Effector memory CD8-positive, alpha-beta T cell (primary cell): Measurements from ENCODE around the gene PLPP7.
A peak's percentile ranks its signal among the peaks of the same experiment; 100 is the strongest.

Experiments
- ATAC-seq: fragments of 150-1000 bp; cut with Tn5 transposase; replicated peaks from 2 replicates; pipeline ENCODE4 v1.10.0; 2021; ENCODE audit warnings: mild to moderate bottlenecking, moderate library complexity
- DNase-seq, 3 experiments: peaks; one replicate each; pipeline ENCODE4 v3.0.0; 2021
- H3K27ac Mint-ChIP-seq, 2 donors: one replicate each; pipeline ENCODE4 v1.8.0; 2022; ENCODE audit warnings: mild to moderate bottlenecking in 2 of 2, mixed read lengths in 2 of 2, moderate library complexity in 2 of 2
- H3K27me3 Mint-ChIP-seq, 2 donors: one replicate each; pipeline ENCODE4 v1.8.0; 2022; ENCODE audit warnings: mixed read lengths in 2 of 2
- H3K36me3 Mint-ChIP-seq: one replicate; pipeline ENCODE4 v1.8.0; 2022; ENCODE audit warnings: mild to moderate bottlenecking, moderate library complexity, mixed read lengths; ENCODE audit not compliant: insufficient read depth
- H3K4me1 Mint-ChIP-seq, 2 donors: one replicate each; pipeline ENCODE4 v1.8.0; 2022; ENCODE audit warnings: low read depth in 2 of 2, mixed read lengths in 2 of 2
- H3K4me3 Mint-ChIP-seq, 2 donors: one replicate each; pipeline ENCODE4 v1.8.0; 2022; ENCODE audit warnings: mild to moderate bottlenecking in 2 of 2, mixed read lengths in 2 of 2, moderate library complexity in 2 of 2
- H3K9me3 Mint-ChIP-seq, 2 donors: one replicate each; pipeline ENCODE4 v1.8.0; 2022; ENCODE audit warnings: mixed read lengths in 2 of 2

The PLPP7 gene

GRCh38 chr9:131281119-131281965, 8.2 kb upstream of the PLPP7 start:
- Mint-ChIP-seq H3K4me1 (peaks cover 25 to 27% of the 10 kb centered on the region in 2 donors), H3K9me3 (no peaks in the 10 kb centered on the region)

GRCh38 chr9:131282175-131282574, 7.3 kb upstream of the PLPP7 start:
- Mint-ChIP-seq H3K4me3 (peak overlapping the region; percentile 29 to 59), H3K36me3 (peaks cover 6% of the 10 kb centered on the region)

More at GRCh38 chr9:131281119-131281965, 8.2 kb upstream of the PLPP7 start:
- peaks cover 0 to 11% of the 10 kb centered on the region in 2 donors for H3K27me3 Mint-ChIP-seq
- H3K36me3 Mint-ChIP-seq, result peaks cover 8% of the 10 kb centered on the region
- H3K4me3 Mint-ChIP-seq, result peak overlapping the region; percentile 29 to 59
- ATAC-seq (no peak), DNase-seq (no peak)
- H3K27ac Mint-ChIP-seq, result no peak overlapping the region

GRCh38 chr9:131282688-131283422, 6.7 kb upstream of the PLPP7 start:
- DNase-seq (no peak), ATAC-seq (no peak)
- peaks cover 0 to 11% of the 10 kb centered on the region in 2 donors for H3K27me3 Mint-ChIP-seq
- H3K27ac Mint-ChIP-seq, result no peak overlapping the region
- H3K9me3 Mint-ChIP-seq, result no peaks in the 10 kb centered on the region
- peak overlapping the region; percentile 55 to 59 for H3K4me3 Mint-ChIP-seq
- peaks cover 24 to 27% of the 10 kb centered on the region in 2 donors for H3K4me1 Mint-ChIP-seq
- peaks cover 6% of the 10 kb centered on the region for H3K36me3 Mint-ChIP-seq

More at GRCh38 chr9:131282175-131282574, 7.3 kb upstream of the PLPP7 start:
- ATAC-seq (no peak), DNase-seq (no peak)
- Mint-ChIP-seq H3K27ac (no peak overlapping the region), H3K4me1 (peaks cover 24 to 27% of the 10 kb centered on the region in 2 donors), H3K9me3 (no peaks in the 10 kb centered on the region), H3K27me3 (peaks cover 0 to 11% of the 10 kb centered on the region in 2 donors)

GRCh38 chr9:131284856-131285255, 4.7 kb upstream of the PLPP7 start:
- DNase-seq (no peak), ATAC-seq (no peak)
- H3K4me3 Mint-ChIP-seq, result no peak overlapping the region
- peaks cover 9 to 14% of the 10 kb centered on the region in 2 donors for H3K4me1 Mint-ChIP-seq
- H3K9me3 Mint-ChIP-seq, result no peaks in the 10 kb centered on the region
- H3K27ac Mint-ChIP-seq, result no peak overlapping the region
- peaks cover 6% of the 10 kb centered on the region for H3K36me3 Mint-ChIP-seq
- peaks cover 0 to 11% of the 10 kb centered on the region in 2 donors for H3K27me3 Mint-ChIP-seq

- H3K27ac Mint-ChIP-seq, result no peak overlapping the region
- H3K4me3 Mint-ChIP-seq, result no peak overlapping the region
- no peaks in the 10 kb centered on the region for H3K9me3 Mint-ChIP-seq
- H3K27me3 Mint-ChIP-seq, result peaks cover 0 to under 1% of the 10 kb centered on the region in 2 donors
- peaks cover under 1 to 3% of the 10 kb centered on the region in 2 donors for H3K4me1 Mint-ChIP-seq
- ATAC-seq, result no peak
- peaks cover 6% of the 10 kb centered on the region for H3K36me3 Mint-ChIP-seq
- no peak for DNase-seq
These were observed 2.2 kb upstream of the PLPP7 start for GRCh38 chr9:131287359-131287758.

GRCh38 chr9:131288217-131288616, 1.3 kb upstream of the PLPP7 start:
- no peak for ATAC-seq
- Mint-ChIP-seq H3K27ac (no peak overlapping the region), H3K4me1 (peaks cover 0 to 1% of the 10 kb centered on the region in 2 donors), H3K27me3 (no peaks in the 10 kb centered on the region), H3K4me3 (no peak overlapping the region), H3K9me3 (no peaks in the 10 kb centered on the region), H3K36me3 (peaks cover 6% of the 10 kb centered on the region)
- no peak for DNase-seq

GRCh38 chr9:131290036-131290766, 678 bp downstream of the PLPP7 start:
- peaks cover 3% of the 10 kb centered on the region for H3K36me3 Mint-ChIP-seq
- ATAC-seq (no peak), DNase-seq (no peak)
- no peaks in the 10 kb centered on the region for H3K4me1 Mint-ChIP-seq
- H3K27ac Mint-ChIP-seq, result no peak overlapping the region
- no peaks in the 10 kb centered on the region for H3K27me3 Mint-ChIP-seq
- H3K9me3 Mint-ChIP-seq, result no peaks in the 10 kb centered on the region
- H3K4me3 Mint-ChIP-seq, result no peak overlapping the region

GRCh38 chr9:131290767-131291370, 1.3 kb downstream of the PLPP7 start:
- Mint-ChIP-seq H3K9me3 (no peaks in the 10 kb centered on the region), H3K4me1 (no peaks in the 10 kb centered on the region), H3K27me3 (no peaks in the 10 kb centered on the region), H3K27ac (no peak overlapping the region), H3K36me3 (peaks cover 3% of the 10 kb centered on the region), H3K4me3 (no peak overlapping the region)
- ATAC-seq (no peak), DNase-seq (no peak)

- Mint-ChIP-seq H3K9me3 (no peaks in the 10 kb centered on the region), H3K27ac (no peak overlapping the region), H3K27me3 (no peaks in the 10 kb centered on the region), H3K4me1 (no peaks in the 10 kb centered on the region), H3K36me3 (peaks cover 3% of the 10 kb centered on the region), H3K4me3 (no peak overlapping the region)
- ATAC-seq (no peak), DNase-seq (no peak)
These were observed 2.3 kb downstream of the PLPP7 start for GRCh38 chr9:131291795-131292315.

- Mint-ChIP-seq H3K27me3 (no peaks in the 10 kb centered on the region), H3K36me3 (peaks cover 3% of the 10 kb centered on the region), H3K9me3 (no peaks in the 10 kb centered on the region), H3K4me1 (no peaks in the 10 kb centered on the region), H3K27ac (no peak overlapping the region), H3K4me3 (no peak overlapping the region)
- ATAC-seq (no peak), DNase-seq (no peak)
These were observed 3.4 kb downstream of the PLPP7 start for GRCh38 chr9:131292937-131293336.

- H3K4me1 Mint-ChIP-seq, result no peaks in the 10 kb centered on the region
- no peak for ATAC-seq
- peak overlapping the region in 1 of 2 donors; percentile 57 for H3K27ac Mint-ChIP-seq
- no peak overlapping the region for H3K4me3 Mint-ChIP-seq
- no peak for DNase-seq
- H3K9me3 Mint-ChIP-seq, result no peaks in the 10 kb centered on the region
- no peaks in the 10 kb centered on the region for H3K36me3 Mint-ChIP-seq
- no peaks in the 10 kb centered on the region for H3K27me3 Mint-ChIP-seq
These were observed 6.9 kb downstream of the PLPP7 start for GRCh38 chr9:131296460-131296859.

- no peak for ATAC-seq
- DNase-seq, result no peak
- no peaks in the 10 kb centered on the region for H3K27me3 Mint-ChIP-seq
- peak overlapping the region in 1 of 2 donors; percentile 57 for H3K27ac Mint-ChIP-seq
- H3K4me3 Mint-ChIP-seq, result no peak overlapping the region
- no peaks in the 10 kb centered on the region for H3K4me1 Mint-ChIP-seq
- H3K9me3 Mint-ChIP-seq, result no peaks in the 10 kb centered on the region
- H3K36me3 Mint-ChIP-seq, result no peaks in the 10 kb centered on the region
These were observed 7.5 kb downstream of the PLPP7 start for GRCh38 chr9:131296906-131297500.
